IMR-90 (cell line): ENCODE measurements around the gene MED23.
A peak's percentile ranks its signal among the peaks of the same experiment; 100 is the strongest.

Experiments used
- MXI1 ChIP-seq: IDR thresholded peaks from 2 replicates; pipeline ENCODE4 v1.6.1; 2012; ENCODE audit warnings: low read depth, mild to moderate bottlenecking, low read length, moderate library complexity, borderline replicate concordance
- POLR2A ChIP-seq: IDR thresholded peaks from 2 replicates; pipeline ENCODE4 v1.6.1; 2012; ENCODE audit warnings: mild to moderate bottlenecking, low read depth, low read length
- SMC3 ChIP-seq: fragments of 150-350 bp; IDR thresholded peaks from 2 replicates; pipeline ENCODE4 v1.6.1; 2016; ENCODE audit warnings: low read depth, mild to moderate bottlenecking, antibody characterized with exemption, low read length, moderate library complexity
- TF ChIP-seq, protein P1 (sequence below): conservative IDR thresholded peaks from 2 replicates; pipeline ENCODE4 v1.5.1; 2012; ENCODE audit warnings: mild to moderate bottlenecking, low read depth, low read length, improper control_type of control experiment

DNA sequence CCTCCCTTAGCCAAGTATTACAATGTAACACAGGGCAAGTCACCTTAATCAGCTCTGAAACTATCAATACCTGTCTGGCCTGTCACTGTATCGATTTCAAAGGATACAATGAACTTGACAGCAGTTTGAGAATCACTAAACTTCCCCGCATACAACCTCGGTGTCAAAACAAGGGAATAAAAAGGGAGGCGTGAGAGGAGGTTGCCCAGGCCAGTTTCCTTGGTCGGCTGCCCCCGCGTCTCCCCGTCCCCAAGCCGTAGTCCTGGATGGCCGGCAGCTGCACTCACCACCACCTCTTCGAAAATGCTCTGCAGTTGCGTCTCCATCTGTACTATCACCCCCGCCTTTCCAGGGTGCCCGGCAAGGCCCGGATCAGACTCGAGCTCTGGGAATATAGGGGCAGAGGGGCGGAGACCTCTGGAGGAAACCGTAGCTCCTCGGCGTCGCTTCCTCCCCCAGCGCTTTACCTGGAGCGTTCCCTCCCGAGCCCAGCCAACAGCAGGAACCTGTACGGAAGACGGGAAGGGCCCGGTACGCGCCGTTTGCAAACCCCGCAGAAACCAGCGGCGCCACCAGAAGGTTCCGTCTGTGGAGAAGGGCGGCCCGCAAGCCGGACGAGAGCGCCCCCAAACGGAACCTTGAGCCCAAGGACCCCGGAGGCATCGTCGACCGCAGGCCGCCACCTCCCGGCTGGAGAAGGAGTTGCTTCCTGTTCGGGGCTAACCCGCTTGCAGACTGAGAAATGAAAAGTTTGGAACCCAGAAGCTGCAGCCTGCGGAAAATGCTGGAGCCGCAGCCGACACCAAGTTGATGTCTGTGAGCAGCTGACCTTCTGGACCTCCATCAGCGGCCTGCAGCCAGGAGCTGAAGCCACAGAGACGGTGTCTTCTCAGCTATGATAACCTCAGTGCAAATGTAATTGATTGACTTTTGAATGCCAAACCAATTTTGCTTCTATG is at the start of gene MED23:
- TF ChIP-seq SMC3 (peak; percentile 73), POLR2A (peak; percentile 70; the same call in 1 of the 2 replicates), MXI1 (0 out of 2 replicates have a peak, but pooled peaks have one; percentile 49)
- TF ChIP-seq, protein P1, sequence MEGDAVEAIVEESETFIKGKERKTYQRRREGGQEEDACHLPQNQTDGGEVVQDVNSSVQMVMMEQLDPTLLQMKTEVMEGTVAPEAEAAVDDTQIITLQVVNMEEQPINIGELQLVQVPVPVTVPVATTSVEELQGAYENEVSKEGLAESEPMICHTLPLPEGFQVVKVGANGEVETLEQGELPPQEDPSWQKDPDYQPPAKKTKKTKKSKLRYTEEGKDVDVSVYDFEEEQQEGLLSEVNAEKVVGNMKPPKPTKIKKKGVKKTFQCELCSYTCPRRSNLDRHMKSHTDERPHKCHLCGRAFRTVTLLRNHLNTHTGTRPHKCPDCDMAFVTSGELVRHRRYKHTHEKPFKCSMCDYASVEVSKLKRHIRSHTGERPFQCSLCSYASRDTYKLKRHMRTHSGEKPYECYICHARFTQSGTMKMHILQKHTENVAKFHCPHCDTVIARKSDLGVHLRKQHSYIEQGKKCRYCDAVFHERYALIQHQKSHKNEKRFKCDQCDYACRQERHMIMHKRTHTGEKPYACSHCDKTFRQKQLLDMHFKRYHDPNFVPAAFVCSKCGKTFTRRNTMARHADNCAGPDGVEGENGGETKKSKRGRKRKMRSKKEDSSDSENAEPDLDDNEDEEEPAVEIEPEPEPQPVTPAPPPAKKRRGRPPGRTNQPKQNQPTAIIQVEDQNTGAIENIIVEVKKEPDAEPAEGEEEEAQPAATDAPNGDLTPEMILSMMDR: peak; percentile 100; the same call in 1 of the 2 replicates
